Aorta (tissue), 5 donors: Measurements from ENCODE around the gene TMEM63A. TPM values are rescaled to one million over a fixed set of nuclear protein-coding genes. Genes with fewer than 3 reads are reported as not detected.

Source experiments
- ATAC-seq: fragments of 200-7000 bp; cut with Tn5 transposase; one replicate; pipeline ENCODE4 v1.9.1; 2022; ENCODE audit warnings: moderate library complexity; ENCODE audit not compliant: low FRiP score
- DNase-seq, 2 donors: peaks; one replicate each; pipeline ENCODE4 v3.0.0-alpha.2; 2020
- H3K27ac ChIP-seq, 2 donors: one replicate each; pipeline ENCODE4 v1.5.1; 2013; ENCODE audit warnings: low read length in 2 of 2, mild to moderate bottlenecking in 2 of 2, moderate library complexity in 2 of 2, control low read depth in 1 of 2, inconsistent platforms in 1 of 2, low read depth in 1 of 2
- H3K27me3 ChIP-seq, 2 donors: one replicate each; pipeline ENCODE4 v1.6.1; 2013; ENCODE audit warnings: control low read depth in 1 of 2, low read length in 1 of 2, mild to moderate bottlenecking in 1 of 2, moderate library complexity in 1 of 2; ENCODE audit not compliant: insufficient read depth in 2 of 2, control insufficient read depth in 1 of 2
- H3K36me3 ChIP-seq, 2 donors: one replicate each; pipeline ENCODE4 v1.6.1; 2013; ENCODE audit warnings: control low read depth in 1 of 2, low read length in 1 of 2, mild to moderate bottlenecking in 1 of 2; ENCODE audit not compliant: insufficient read depth in 2 of 2, control insufficient read depth in 1 of 2
- H3K4me1 ChIP-seq, 2 donors: one replicate each; pipeline ENCODE4 v1.6.1; 2013; ENCODE audit warnings: low read length in 2 of 2, control low read depth in 1 of 2, mild to moderate bottlenecking in 1 of 2, moderate library complexity in 1 of 2; ENCODE audit not compliant: insufficient read depth in 2 of 2, control insufficient read depth in 1 of 2
- H3K4me3 ChIP-seq, 2 donors: one replicate each; pipeline ENCODE4 v1.5.1; 2013; ENCODE audit warnings: low read length in 2 of 2, control low read depth in 1 of 2, mild to moderate bottlenecking in 1 of 2
- H3K9me3 ChIP-seq: one replicate; pipeline ENCODE4 v1.6.1; 2013; ENCODE audit warnings: mild to moderate bottlenecking, low read length; ENCODE audit not compliant: control insufficient read depth
- WGBS, 2 donors: extraction: QIAGEN DNeasy Blood & Tissue Kit; methylation state at CpG; one replicate each; pipeline ENCODE4 v1.1.7; 2013; 5-methylcytosine and 5-hydroxymethylcytosine counted together
- intact Hi-C, 2 donors: fragments of 100-400 bp; cut with DNase I; formaldehyde crosslinking; loops; one replicate each; pipeline versions ENCODE4 v1.14.2 to v1.15.0; 2022
- polyA plus RNA-seq, 2 donors: library from polyadenylated mRNA; stranded (reverse); fragments of 200-250 nt; gene quantifications; one replicate each; pipeline ENCODE4 v1.2.3, GENCODE V29; 2013
- total RNA-seq, 2 donors: library from RNA; stranded (reverse); fragmentation: NEBNext Ultra II Directional; extraction: Animal tissue kit (Norgen Biotek cat#: 25700); gene quantifications; one replicate each; pipeline ENCODE4 v1.2.1, GENCODE V29; 2021
- donor health status: healthy with polysubstance abuse.
- donor health status: Bipolar disorder and iron deficiency.
- donor health status: DM: no; HTN: no; CAD: no.
- donor health status: DM: no; HTN: no; CAD: no.
- donor health status: DM: yes; HTN: yes; CAD: no.

TMEM63A gene
- total and polyA plus RNA-seq, 4 donors, result 7.6 to 118 (median 81.4) TPM

GRCh38 chr1:225923381-225923691 lies 41.2 kb upstream of the TMEM63A start:
- Histone ChIP-seq H3K27me3 (no peaks in the 10 kb centered on the region), H3K27ac (peak overlapping the region in 1 of 2 donors; percentile 93), H3K9me3 (no peaks in the 10 kb centered on the region), H3K4me1 (no peaks in the 10 kb centered on the region), H3K4me3 (peak overlapping the region; percentile 63 to 94), H3K36me3 (no peaks in the 10 kb centered on the region)
- no peak for DNase-seq
- 1 to 2% methylated on average over 8 of the region's 8 CpGs for WGBS, 2 donors
- no peak for ATAC-seq
- intact Hi-C loops, result no loop called here

DNA sequence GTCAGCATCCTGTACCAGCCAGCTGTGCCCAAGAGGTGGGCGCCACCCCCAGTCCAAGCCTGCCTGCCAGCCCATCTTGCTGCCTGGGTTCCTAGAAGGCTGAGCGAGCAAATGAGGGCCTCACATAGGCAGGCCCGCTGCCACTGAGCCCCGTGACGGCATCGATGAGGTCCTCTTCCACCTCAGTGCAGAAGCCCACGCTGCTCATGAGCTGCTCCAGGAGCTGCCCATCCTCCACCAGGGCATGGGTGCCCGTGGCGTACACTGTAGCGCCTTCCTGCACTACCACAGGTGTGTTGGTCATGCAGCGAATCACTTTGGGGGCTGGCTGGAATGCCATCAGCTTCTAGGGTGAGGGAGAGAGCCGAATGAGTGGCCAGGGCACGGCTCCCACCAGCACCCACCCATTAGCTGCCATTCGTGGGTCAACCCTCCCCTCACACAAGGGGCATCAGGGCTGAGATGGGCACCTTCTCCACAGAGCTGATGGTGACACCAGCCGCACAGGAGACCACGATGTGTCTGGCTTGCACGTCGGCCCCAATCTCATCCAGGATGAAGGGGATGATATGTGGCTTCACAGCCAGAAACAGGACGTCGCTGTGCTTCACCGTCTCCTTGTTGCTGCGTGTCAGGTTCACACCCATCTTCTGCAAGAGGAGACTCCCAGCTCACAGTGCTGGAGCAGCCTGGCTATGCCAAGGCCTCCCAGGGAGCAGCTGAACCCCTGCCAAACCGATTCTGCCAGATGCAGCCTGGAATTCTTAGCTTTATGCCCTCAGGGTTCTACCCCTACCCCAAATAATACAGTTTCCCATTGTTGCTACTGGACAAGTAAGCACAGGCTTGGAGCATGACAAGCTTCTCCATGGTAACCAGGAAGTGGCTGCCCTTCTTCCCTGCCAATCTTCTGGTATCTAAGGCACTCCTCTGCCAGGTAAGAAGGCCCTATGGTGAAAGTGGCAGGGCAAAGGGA lies 39.8 kb upstream of the TMEM63A start:
- ATAC-seq (no peak), DNase-seq (peak in 1 of 2 donors; percentile 36)
- WGBS, 2 donors, result 90 to 91% methylated on average over 23 of the region's 23 CpGs
- intact Hi-C loops, result no loop called here
- Histone ChIP-seq H3K9me3 (no peaks in the 10 kb centered on the region), H3K36me3 (no peaks in the 10 kb centered on the region), H3K4me3 (no peak overlapping the region), H3K27me3 (no peaks in the 10 kb centered on the region), H3K27ac (no peak overlapping the region), H3K4me1 (no peaks in the 10 kb centered on the region)

DNA sequence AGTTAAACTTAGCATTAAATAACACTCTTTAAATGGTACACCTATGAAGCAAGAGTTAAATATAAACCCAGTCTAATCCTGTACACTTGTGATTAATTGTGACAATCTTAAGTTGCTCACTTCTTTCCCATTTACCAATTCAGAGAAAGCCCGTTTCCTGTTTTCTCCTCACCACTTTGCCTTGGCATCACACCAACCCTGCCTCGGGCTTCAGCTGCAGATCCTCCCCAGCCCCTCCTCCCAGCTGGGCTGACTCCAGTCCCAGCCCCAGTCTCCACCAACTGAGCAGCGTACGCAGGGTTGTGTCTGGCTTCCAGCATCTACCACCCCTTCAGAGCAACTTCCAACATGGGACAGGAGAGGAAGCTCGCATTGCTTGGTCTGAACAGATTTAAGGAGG lies 37.7 kb upstream of the TMEM63A start:
- intact Hi-C loops, result no loop called here
- no peak for ATAC-seq
- Histone ChIP-seq H3K4me3 (no peak overlapping the region), H3K27me3 (no peaks in the 10 kb centered on the region), H3K27ac (no peak overlapping the region), H3K4me1 (no peaks in the 10 kb centered on the region), H3K9me3 (no peaks in the 10 kb centered on the region), H3K36me3 (no peaks in the 10 kb centered on the region)
- 2 to 4% methylated on average over 5 of the region's 5 CpGs for WGBS, 2 donors
- DNase-seq, result peak; percentile 83 to 92

- ATAC-seq (no peak), DNase-seq (peak in 1 of 2 donors; percentile 0)
- WGBS, 2 donors, result 89 to 91% methylated on average over 4 of the region's 4 CpGs
- no peaks in the 10 kb centered on the region for H3K27me3 ChIP-seq
- no peak overlapping the region for H3K27ac ChIP-seq
- no peaks in the 10 kb centered on the region for H3K4me1 ChIP-seq
- intact Hi-C loops, result no loop called here
- H3K36me3 ChIP-seq, result no peaks in the 10 kb centered on the region
- H3K9me3 ChIP-seq, result no peaks in the 10 kb centered on the region
- H3K4me3 ChIP-seq, result no peak overlapping the region
Measured at GRCh38 chr1:225918280-225918679, 36.1 kb upstream of the TMEM63A start.

GRCh38 chr1:225917536-225917935 lies 35.4 kb upstream of the TMEM63A start:
- 90% methylated on average over 5 of the region's 5 CpGs for WGBS, 2 donors
- Histone ChIP-seq H3K27ac (no peak overlapping the region), H3K9me3 (no peaks in the 10 kb centered on the region), H3K4me1 (no peaks in the 10 kb centered on the region), H3K27me3 (no peaks in the 10 kb centered on the region), H3K36me3 (no peaks in the 10 kb centered on the region), H3K4me3 (no peak overlapping the region)
- no peak for ATAC-seq
- intact Hi-C loops, result no loop called here
- DNase-seq, result peak; percentile 2 to 12

DNA sequence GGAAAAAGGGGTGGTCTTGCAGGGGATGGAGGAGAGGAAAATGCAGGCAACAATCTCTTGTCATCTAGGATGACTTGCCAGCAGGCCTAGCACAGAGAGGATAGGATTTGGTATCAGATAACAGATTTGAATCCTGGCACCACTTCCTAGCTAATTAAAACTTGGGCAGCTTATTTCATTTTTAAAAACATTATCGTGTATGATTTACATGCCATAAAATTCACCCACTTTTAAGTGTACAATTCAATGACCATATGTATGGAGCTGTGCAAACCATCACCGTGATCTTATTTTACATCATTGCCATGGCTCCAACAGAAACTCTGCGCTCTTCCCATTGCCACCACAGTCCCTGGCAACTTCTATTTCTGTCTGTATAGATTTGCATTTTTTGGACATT lies 34.9 kb upstream of the TMEM63A start:
- intact Hi-C loops, result no loop called here
- Histone ChIP-seq H3K36me3 (no peaks in the 10 kb centered on the region), H3K27ac (no peak overlapping the region), H3K4me1 (no peaks in the 10 kb centered on the region), H3K27me3 (no peaks in the 10 kb centered on the region), H3K4me3 (no peak overlapping the region), H3K9me3 (no peaks in the 10 kb centered on the region)
- 90 to 93% methylated on average over 3 of the region's 3 CpGs for WGBS, 2 donors
- ATAC-seq (no peak), DNase-seq (no peak)

DNA sequence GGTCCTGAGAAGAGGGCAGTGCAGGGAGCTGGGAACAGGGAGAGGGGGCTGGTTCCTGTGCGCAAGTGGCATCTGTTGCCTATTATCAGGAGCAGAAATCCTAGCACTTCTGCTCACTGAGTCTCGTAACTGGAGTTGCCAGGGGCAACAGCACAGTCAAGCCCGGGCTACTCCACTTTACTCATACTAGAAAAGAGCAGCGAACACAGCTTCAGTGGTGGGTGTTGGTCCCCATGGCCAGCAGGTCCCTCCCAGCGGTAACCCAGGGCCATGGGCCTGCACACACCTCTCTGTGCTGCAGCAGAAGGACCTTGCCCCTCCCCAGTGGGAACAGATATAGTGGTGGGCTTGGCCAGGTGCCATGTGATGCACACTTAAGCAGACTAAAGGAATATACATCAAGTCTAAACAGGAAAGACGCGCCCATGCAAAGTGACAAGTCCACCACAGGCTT lies 33.4 kb upstream of the TMEM63A start:
- no peak for ATAC-seq
- no peaks in the 10 kb centered on the region for H3K27me3 ChIP-seq
- DNase-seq, result peak; percentile 26 to 70
- H3K4me1 ChIP-seq, result no peaks in the 10 kb centered on the region
- no peak overlapping the region for H3K27ac ChIP-seq
- no peaks in the 10 kb centered on the region for H3K9me3 ChIP-seq
- WGBS, 2 donors, result 87% methylated on average over 7 of the region's 7 CpGs
- H3K36me3 ChIP-seq, result no peaks in the 10 kb centered on the region
- intact Hi-C loops, result no loop called here
- no peak overlapping the region for H3K4me3 ChIP-seq

- DNase-seq (peak in 1 of 2 donors; percentile 15), ATAC-seq (no peak)
- Histone ChIP-seq H3K27ac (no peak overlapping the region), H3K9me3 (no peaks in the 10 kb centered on the region), H3K4me1 (no peaks in the 10 kb centered on the region), H3K4me3 (no peak overlapping the region), H3K27me3 (no peaks in the 10 kb centered on the region), H3K36me3 (no peaks in the 10 kb centered on the region)
- 88% methylated on average over 6 of the region's 6 CpGs for WGBS, 2 donors
- intact Hi-C loops, result loop anchor here (5.0 kb wide), 3 partner anchors 62 to 138 kb away; partner anchors contain the start of gene SRP9 (in 1 of the 2)
Measured at GRCh38 chr1:225914947-225915346, 32.8 kb upstream of the TMEM63A start.

DNA sequence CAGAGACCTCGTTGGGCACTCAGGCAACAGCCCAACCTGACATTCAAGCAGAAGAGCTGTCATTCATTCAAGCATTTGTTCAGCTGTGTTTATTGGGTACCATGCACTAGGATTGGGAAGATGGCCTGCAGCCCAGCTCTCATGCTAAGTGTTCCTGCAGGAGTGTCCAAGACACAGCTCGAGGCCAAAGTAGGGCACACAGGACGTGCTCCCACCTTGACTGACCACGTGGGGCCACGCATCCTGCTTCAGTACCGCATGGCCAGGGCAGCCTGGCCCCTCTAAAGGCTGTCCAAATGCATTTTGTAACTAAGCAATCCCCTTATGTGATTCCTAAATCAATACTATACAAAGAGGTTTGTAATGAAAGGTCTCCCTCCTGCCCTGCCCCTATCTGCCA lies 32.2 kb upstream of the TMEM63A start:
- intact Hi-C loops, result loop anchor here (5.0 kb wide), 3 partner anchors 63 to 137 kb away; partner anchors contain the start of gene SRP9 (in 1 of the 2)
- H3K27me3 ChIP-seq, result no peaks in the 10 kb centered on the region
- no peaks in the 10 kb centered on the region for H3K9me3 ChIP-seq
- H3K4me3 ChIP-seq, result no peak overlapping the region
- 82 to 88% methylated on average over 6 of the region's 6 CpGs for WGBS, 2 donors
- peak; percentile 10 to 53 for DNase-seq
- no peak overlapping the region for H3K27ac ChIP-seq
- H3K36me3 ChIP-seq, result no peaks in the 10 kb centered on the region
- ATAC-seq, result no peak
- H3K4me1 ChIP-seq, result no peaks in the 10 kb centered on the region
